ENCODE data around the gene ZNF385B.
A peak's percentile ranks its signal among the peaks of the same experiment; 100 is the strongest.

Gene ZNF385B

DNA sequence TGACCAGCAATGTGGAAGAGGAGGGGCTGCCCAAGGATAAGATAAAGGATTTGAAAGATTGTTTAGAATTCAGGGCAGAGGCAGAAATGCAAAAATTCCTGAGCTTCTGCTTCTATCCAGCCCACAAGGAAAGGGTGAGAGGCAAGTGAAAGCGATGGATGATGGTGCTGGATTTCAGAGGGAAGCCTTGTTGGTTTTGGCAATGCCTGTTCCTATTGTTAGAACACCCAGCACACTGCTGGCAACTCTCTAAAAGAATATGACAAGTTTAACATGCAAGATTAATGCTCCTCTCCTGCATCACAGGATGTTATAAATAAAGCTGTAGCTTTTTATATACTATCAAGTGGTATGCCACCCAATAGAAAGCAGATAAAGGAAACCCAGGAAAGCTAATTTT is 92.6 kb downstream of the ZNF385B start:
- Histone ChIP-seq H3K27me3 (ENCODE audit: insufficient read depth, low read length) (no peaks in the 10 kb centered on the region), H3K36me3 (ENCODE audit: control insufficient read depth in 1 of 2, insufficient read depth in 2 of 2, low read length in 2 of 2) (no peaks in the 10 kb centered on the region), H3K18ac (ENCODE audit: low read length) (no peak overlapping the region), H3K4ac (ENCODE audit: low read depth, low read length) (no peak overlapping the region), H3K9me3 (ENCODE audit: insufficient read depth, low read depth, low read length) (no peaks in the 10 kb centered on the region), H3K9ac (ENCODE audit: low read length) (no peak overlapping the region), H2AFZ (ENCODE audit: insufficient read depth, low read length, poor library complexity) (no peak overlapping the region), H3K79me2 (ENCODE audit: control insufficient read depth, insufficient read depth, low read length, poor library complexity) (no peaks in the 10 kb centered on the region), H2AK5ac (ENCODE audit: low read length) (no peak overlapping the region), H4K91ac (ENCODE audit: low read depth, low read length) (no peak overlapping the region), H2BK12ac (ENCODE audit: low read length) (no peak overlapping the region), H3K4me3 (ENCODE audit: low read depth, low read length) (no peak overlapping the region), H4K8ac (ENCODE audit: low read depth, low read length) (no peak overlapping the region), H3K79me1 (ENCODE audit: low read length) (no peaks in the 10 kb centered on the region), H4K12ac (ENCODE audit: low read depth, low read length) (no peak overlapping the region), H3K4me1 (ENCODE audit: control insufficient read depth in 1 of 2, insufficient read depth in 2 of 2, low read length in 2 of 2) (no peaks in the 10 kb centered on the region), H2BK5ac (ENCODE audit: low read depth, low read length, poor library complexity) (no peak overlapping the region), H3K4me2 (ENCODE audit: low read length) (no peak overlapping the region), H3K23ac (ENCODE audit: low read length) (no peak overlapping the region), H3K27ac (ENCODE audit: low read depth, low read length) (no peak overlapping the region), H2BK120ac (ENCODE audit: insufficient read depth, low read length, poor library complexity) (no peak overlapping the region), H3K14ac (ENCODE audit: low read length) (no peak overlapping the region)
- WGBS (ENCODE audit: extremely low coverage, insufficient coverage, insufficient read length): no CpG with 5 or more reads among the region's 1 CpG
- DNase-seq: peak; percentile 16 to 74

GRCh38 chr2:179765666-179766065 is 95.7 kb downstream of the ZNF385B start:
- no peak overlapping the region for H4K12ac ChIP-seq (ENCODE audit: low read depth, low read length)

GRCh38 chr2:179764710-179765109 is 96.7 kb downstream of the ZNF385B start:
- H3K4me2 ChIP-seq (ENCODE audit: low read length): no peak overlapping the region
- DNase-seq: no peak
- no peak overlapping the region for H3K14ac ChIP-seq (ENCODE audit: low read length)
- H3K18ac ChIP-seq (ENCODE audit: low read length): no peak overlapping the region
- H3K23ac ChIP-seq (ENCODE audit: low read length): no peak overlapping the region
- no peak overlapping the region for H3K4ac ChIP-seq (ENCODE audit: low read depth, low read length)
- no peak overlapping the region for H4K8ac ChIP-seq (ENCODE audit: low read depth, low read length)
- no peak overlapping the region for H4K12ac ChIP-seq (ENCODE audit: low read depth, low read length)
- no peaks in the 10 kb centered on the region for H3K36me3 ChIP-seq (ENCODE audit: control insufficient read depth in 1 of 2, insufficient read depth in 2 of 2, low read length in 2 of 2)
- no CpG with 5 or more reads among the region's 1 CpG for WGBS (ENCODE audit: extremely low coverage, insufficient coverage, insufficient read length)
- no peaks in the 10 kb centered on the region for H3K79me1 ChIP-seq (ENCODE audit: low read length)
- no peak overlapping the region for H3K9ac ChIP-seq (ENCODE audit: low read length)
- no peaks in the 10 kb centered on the region for H3K27me3 ChIP-seq (ENCODE audit: insufficient read depth, low read length)
- no peaks in the 10 kb centered on the region for H3K4me1 ChIP-seq (ENCODE audit: control insufficient read depth in 1 of 2, insufficient read depth in 2 of 2, low read length in 2 of 2)
- no peak overlapping the region for H3K27ac ChIP-seq (ENCODE audit: low read depth, low read length)
- no peak overlapping the region for H4K91ac ChIP-seq (ENCODE audit: low read depth, low read length)
- H2AFZ ChIP-seq (ENCODE audit: insufficient read depth, low read length, poor library complexity): no peak overlapping the region
- H3K79me2 ChIP-seq (ENCODE audit: control insufficient read depth, insufficient read depth, low read length, poor library complexity): no peaks in the 10 kb centered on the region
- no peak overlapping the region for H2AK5ac ChIP-seq (ENCODE audit: low read length)
- no peak overlapping the region for H2BK5ac ChIP-seq (ENCODE audit: low read depth, low read length, poor library complexity)
- no peak overlapping the region for H2BK120ac ChIP-seq (ENCODE audit: insufficient read depth, low read length, poor library complexity)
- no peak overlapping the region for H3K4me3 ChIP-seq (ENCODE audit: low read depth, low read length)
- peaks cover 1% of the 10 kb centered on the region for H3K9me3 ChIP-seq (ENCODE audit: insufficient read depth, low read depth, low read length)
- H2BK12ac ChIP-seq (ENCODE audit: low read length): no peak overlapping the region

More at GRCh38 chr2:179765666-179766065, 95.7 kb downstream of the ZNF385B start:
- Histone ChIP-seq H3K4me2 (ENCODE audit: low read length) (no peak overlapping the region), H2BK5ac (ENCODE audit: low read depth, low read length, poor library complexity) (no peak overlapping the region), H3K27ac (ENCODE audit: low read depth, low read length) (no peak overlapping the region), H3K9ac (ENCODE audit: low read length) (no peak overlapping the region), H4K91ac (ENCODE audit: low read depth, low read length) (no peak overlapping the region), H3K18ac (ENCODE audit: low read length) (no peak overlapping the region), H3K4me1 (ENCODE audit: control insufficient read depth in 1 of 2, insufficient read depth in 2 of 2, low read length in 2 of 2) (no peaks in the 10 kb centered on the region), H3K79me1 (ENCODE audit: low read length) (no peaks in the 10 kb centered on the region), H4K8ac (ENCODE audit: low read depth, low read length) (no peak overlapping the region), H2BK12ac (ENCODE audit: low read length) (no peak overlapping the region), H3K79me2 (ENCODE audit: control insufficient read depth, insufficient read depth, low read length, poor library complexity) (no peaks in the 10 kb centered on the region), H3K4ac (ENCODE audit: low read depth, low read length) (no peak overlapping the region), H2AK5ac (ENCODE audit: low read length) (no peak overlapping the region), H3K4me3 (ENCODE audit: low read depth, low read length) (no peak overlapping the region), H3K23ac (ENCODE audit: low read length) (no peak overlapping the region), H3K36me3 (ENCODE audit: control insufficient read depth in 1 of 2, insufficient read depth in 2 of 2, low read length in 2 of 2) (no peaks in the 10 kb centered on the region), H3K14ac (ENCODE audit: low read length) (no peak overlapping the region), H3K27me3 (ENCODE audit: insufficient read depth, low read length) (no peaks in the 10 kb centered on the region), H2BK120ac (ENCODE audit: insufficient read depth, low read length, poor library complexity) (no peak overlapping the region), H3K9me3 (ENCODE audit: insufficient read depth, low read depth, low read length) (peaks cover 1% of the 10 kb centered on the region), H2AFZ (ENCODE audit: insufficient read depth, low read length, poor library complexity) (no peak overlapping the region)
- no peak for DNase-seq
- WGBS (ENCODE audit: extremely low coverage, insufficient coverage, insufficient read length): no CpG with 5 or more reads among the region's 2 CpGs

- Histone ChIP-seq H4K8ac (ENCODE audit: low read depth, low read length) (no peak overlapping the region), H3K4ac (ENCODE audit: low read depth, low read length) (no peak overlapping the region), H3K4me3 (ENCODE audit: low read depth, low read length) (no peak overlapping the region), H2BK120ac (ENCODE audit: insufficient read depth, low read length, poor library complexity) (no peak overlapping the region), H3K79me2 (ENCODE audit: control insufficient read depth, insufficient read depth, low read length, poor library complexity) (no peaks in the 10 kb centered on the region), H3K4me2 (ENCODE audit: low read length) (no peak overlapping the region), H2AK5ac (ENCODE audit: low read length) (no peak overlapping the region), H3K27me3 (ENCODE audit: insufficient read depth, low read length) (no peaks in the 10 kb centered on the region), H3K27ac (ENCODE audit: low read depth, low read length) (no peak overlapping the region), H3K79me1 (ENCODE audit: low read length) (no peaks in the 10 kb centered on the region), H3K4me1 (ENCODE audit: control insufficient read depth in 1 of 2, insufficient read depth in 2 of 2, low read length in 2 of 2) (no peaks in the 10 kb centered on the region), H3K18ac (ENCODE audit: low read length) (no peak overlapping the region), H3K14ac (ENCODE audit: low read length) (no peak overlapping the region), H4K91ac (ENCODE audit: low read depth, low read length) (no peak overlapping the region), H4K12ac (ENCODE audit: low read depth, low read length) (no peak overlapping the region), H3K9ac (ENCODE audit: low read length) (no peak overlapping the region), H2BK5ac (ENCODE audit: low read depth, low read length, poor library complexity) (no peak overlapping the region), H3K36me3 (ENCODE audit: control insufficient read depth in 1 of 2, insufficient read depth in 2 of 2, low read length in 2 of 2) (no peaks in the 10 kb centered on the region), H3K9me3 (ENCODE audit: insufficient read depth, low read depth, low read length) (peaks cover 1% of the 10 kb centered on the region), H3K23ac (ENCODE audit: low read length) (no peak overlapping the region), H2BK12ac (ENCODE audit: low read length) (no peak overlapping the region), H2AFZ (ENCODE audit: insufficient read depth, low read length, poor library complexity) (no peak overlapping the region)
- no peak for DNase-seq
- WGBS (ENCODE audit: extremely low coverage, insufficient coverage, insufficient read length): no CpG with 5 or more reads among the region's 3 CpGs
Measured at GRCh38 chr2:179758636-179759035, 102.8 kb downstream of the ZNF385B start.
